Activated T-cell treated with anti-CD3 and anti-CD28 coated beads for 1 hour (primary cell): ENCODE measurements around the gene MASP2.
"Not testable (repeated sequence)": the region's sequence is repeated elsewhere in the genome, so short reads cannot be mapped to it uniquely, and the experiment has no call there.

Experiments used
- DNase-seq: peaks from one replicate; pipeline ENCODE4 v3.0.0-alpha.2; 2020; ENCODE audit warnings: low read depth

The MASP2 gene

DNA sequence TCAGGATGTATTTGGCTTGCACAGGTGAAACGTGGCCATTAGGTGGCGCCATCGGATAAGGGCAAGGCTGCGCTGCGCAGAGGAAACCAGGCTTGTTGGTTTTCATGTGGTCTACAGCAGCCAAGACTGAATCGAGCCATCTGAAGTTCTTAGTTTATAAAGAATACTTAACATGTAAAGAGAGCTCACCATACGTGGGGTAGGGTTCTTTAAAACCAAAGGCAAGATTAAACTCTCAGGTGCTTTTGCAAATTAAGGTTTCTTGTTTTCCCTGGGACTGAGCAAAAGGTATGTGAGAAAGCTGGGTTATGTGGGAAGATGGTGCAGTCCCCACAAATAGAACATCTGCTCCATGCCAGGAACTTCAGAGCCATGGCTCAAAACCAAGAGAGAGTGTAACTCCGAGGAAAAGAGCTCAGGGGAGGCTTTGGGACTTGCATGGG lies 9.3 kb downstream of the MASP2 start:
- DNase-seq: peak; percentile 91

DNA sequence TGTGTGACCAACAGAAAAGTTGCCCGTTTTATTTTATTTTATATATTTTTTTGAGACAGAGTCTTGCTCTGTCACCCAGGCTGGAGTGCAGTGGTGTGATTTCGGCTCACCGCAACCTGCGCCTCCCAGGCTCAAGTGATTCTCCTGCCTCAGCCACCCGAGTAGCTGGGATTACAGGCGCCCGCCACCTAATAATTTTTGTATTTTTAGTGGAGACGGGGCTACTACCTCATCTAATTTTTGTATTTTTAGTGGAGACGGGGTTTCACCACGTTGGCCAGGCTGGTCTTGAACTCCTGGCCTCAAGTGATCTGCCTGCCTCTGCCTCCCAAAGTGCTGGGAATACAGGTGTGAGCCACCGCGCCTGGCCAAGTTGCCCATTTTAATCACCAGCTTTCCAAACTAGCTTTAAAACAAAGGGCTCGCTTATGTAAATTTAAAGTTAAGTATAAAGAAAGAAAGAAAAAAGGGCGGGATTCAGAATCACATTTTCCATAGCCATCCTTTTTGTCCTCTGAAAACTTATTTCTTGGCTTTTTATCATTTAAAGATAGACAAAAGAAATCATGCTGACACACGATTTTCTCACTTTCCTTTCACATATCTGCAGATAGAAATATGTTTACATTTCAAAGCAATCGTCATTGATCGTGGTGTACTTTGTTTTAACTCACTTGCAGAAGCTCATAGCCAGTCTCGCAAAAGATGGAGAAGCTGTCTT lies 9.9 kb downstream of the MASP2 start:
- not testable (repeated sequence) for DNase-seq

DNA sequence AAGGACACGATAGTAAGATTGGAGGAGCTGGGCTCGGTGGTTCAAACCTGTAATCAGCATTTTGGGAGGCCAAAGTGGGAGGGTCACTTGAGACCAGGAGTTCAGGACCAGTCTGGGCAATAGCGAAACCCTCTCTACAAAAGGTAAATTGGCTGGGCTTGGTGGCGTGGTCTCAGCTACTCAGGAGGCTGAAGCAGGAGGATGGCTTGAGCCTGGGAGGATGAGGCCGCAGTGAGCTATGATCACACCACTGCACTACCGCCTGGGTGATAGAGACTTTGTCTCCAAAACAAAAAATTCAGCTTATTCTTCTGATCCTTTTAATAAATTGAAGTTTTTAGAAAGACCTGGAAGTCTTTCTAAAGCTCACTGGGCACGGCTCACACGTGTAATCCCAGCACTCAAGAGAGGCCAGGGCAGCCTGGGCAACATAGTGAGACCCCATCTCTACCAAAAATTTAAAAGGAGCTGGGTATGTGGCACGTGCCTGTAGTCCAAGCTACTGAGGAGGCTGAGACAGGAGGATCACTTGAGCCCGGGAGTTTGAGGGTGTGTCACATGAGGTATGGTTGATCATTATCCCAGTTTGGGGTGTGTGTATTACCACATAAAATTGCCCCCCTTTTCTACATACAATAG lies 15.3 kb downstream of the MASP2 start:
- DNase-seq: no peak

DNA sequence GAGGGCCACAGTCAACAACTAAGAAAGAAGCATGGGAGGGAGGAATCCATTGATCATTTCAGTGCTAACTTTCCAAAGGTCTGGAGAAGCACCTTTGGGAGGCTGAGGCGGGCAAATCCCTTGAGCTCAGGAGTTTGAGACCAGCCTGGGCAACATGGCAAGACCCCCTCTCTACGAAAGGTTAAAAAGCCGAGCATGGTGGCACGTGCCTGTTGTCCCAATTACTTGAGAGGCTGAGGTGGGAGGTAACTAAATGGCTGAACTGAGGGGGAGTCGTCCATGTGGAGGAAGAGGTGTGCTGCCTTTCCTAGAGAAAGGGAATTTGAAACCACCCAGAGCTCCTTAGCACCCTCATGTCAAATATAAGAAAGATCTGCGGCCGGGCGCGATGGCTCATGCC lies 16.2 kb downstream of the MASP2 start:
- no peak for DNase-seq

DNA sequence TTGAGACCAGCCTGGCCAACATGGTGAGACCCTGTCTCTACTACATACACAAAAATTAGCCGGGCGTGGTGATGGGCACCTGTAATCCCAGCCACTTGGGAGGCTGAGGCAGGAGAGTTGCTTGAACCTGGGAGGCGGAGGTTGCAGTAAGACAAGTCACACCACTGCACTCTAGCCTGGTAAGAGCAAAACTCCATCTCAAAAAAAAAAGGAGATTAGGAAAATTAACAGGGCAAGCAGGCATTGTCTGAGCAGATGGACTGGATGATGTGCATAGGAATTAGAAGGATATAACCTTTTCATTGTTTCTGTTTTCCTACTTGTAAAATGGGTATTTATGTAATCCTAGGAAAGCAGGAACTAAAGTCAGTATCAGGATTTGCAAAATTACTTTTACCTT lies 19.0 kb downstream of the MASP2 start:
- DNase-seq: no peak

GRCh38 chr1:11027316-11027715 lies 19.7 kb downstream of the MASP2 start:
- DNase-seq: no peak

DNA sequence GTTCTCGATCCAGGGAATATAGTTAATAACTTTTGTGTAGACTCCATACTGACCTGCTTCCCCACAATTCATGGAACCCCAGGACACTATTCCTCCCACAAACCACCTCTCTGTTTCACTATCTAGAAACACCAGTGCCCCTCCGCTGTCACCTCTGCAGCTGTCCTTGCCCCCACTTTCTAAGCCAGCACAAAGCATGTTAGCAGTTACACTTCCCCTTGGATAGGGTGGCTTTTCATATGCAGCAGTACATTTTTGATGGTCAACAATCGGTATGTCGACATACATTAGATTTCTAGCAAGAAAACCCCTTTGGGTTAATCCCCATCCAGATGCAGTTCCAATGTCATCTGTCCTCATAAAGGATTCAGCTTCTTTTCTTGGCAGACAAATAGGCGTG lies 20.1 kb downstream of the MASP2 start:
- DNase-seq: no peak

- DNase-seq: no peak
Measured at GRCh38 chr1:11026052-11026451, 21.0 kb downstream of the MASP2 start.

DNA sequence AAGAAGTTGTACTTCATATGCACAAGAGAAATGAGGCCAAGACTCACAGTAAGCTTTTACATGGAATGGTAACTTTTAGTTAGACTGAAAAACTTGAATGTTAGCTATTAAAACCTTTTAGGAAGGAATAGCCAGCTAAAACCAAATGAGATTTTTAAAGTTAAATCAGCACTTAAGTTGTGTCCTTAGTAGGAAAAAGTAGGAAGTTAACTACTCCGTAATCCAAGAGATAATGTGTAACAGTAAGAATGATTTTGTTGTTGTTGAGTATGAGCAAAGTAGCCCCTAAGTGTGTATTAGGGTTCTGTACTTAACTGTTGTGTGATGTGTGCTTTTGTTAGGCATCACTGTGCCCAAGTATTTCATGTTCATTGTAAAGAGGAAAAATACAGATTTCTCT lies 21.4 kb downstream of the MASP2 start:
- no peak for DNase-seq

DNA sequence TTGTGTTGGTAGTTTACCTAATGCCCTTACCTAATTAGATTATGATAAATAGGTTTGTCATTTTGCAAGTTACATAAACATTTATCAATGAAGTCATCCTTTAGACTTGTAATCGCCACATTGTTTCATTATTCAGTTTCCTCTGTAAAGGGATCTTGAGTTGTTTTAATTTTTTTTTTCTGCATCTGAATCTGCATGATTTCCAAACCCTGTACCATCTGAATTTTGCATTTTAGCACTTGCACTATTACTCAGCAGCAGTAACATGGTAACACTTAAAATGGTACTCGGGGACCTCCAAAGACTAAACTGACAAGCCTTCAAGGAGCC lies 22.2 kb downstream of the MASP2 start:
- DNase-seq: no peak

- DNase-seq: no peak
Measured at GRCh38 chr1:11024154-11024873, 22.7 kb downstream of the MASP2 start.

- no peak for DNase-seq
Measured at GRCh38 chr1:11023201-11023600, 23.8 kb downstream of the MASP2 start.

DNA sequence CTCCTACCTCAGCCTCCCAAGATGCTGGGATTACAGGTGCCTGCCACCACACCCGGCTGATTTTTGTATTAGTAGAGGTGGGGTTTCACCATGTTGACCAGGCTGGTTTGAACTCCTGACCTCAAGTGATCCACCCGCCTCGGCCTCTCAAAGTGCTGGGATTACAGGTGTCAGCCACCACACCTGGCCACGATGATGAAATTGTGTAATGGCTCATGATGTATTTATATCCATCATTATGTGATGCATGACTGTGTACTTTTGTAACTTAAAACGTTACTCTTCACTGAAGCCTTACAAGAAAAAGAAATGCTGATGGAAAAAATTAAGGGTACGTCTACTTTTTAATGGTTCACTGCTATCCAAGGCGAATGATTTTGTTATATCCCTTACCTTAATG lies 27.1 kb downstream of the MASP2 start:
- DNase-seq: no peak

DNA sequence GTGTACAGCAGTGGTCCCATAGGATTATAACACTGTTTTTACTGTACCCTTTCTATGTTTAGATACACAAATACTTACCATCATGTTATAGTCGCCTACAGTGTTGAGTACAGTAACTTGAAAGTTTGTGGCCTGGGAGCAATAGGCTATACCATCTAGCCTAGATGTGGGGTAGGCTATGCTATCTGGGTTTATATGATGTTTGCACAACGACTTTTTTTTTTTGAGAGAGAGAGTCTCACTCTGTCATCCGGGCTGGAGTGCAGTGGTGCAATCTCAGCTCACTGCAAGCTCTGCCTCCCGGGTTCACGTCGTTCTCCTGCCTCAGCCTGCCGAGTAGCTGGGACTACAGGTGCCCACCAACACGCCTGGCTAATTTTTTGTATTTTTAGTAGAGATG lies 27.7 kb downstream of the MASP2 start:
- not testable (repeated sequence) for DNase-seq

GRCh38 chr1:11013160-11013531 lies 33.9 kb downstream of the MASP2 start:
- no peak for DNase-seq

- DNase-seq: peak; percentile 85
Measured at GRCh38 chr1:11012260-11013159, 34.5 kb downstream of the MASP2 start, which contains the start of gene TARDBP. TARDBP (plus strand) TSS chr1:11012654; CDS start chr1:11013728, 1,074 bp downstream.

DNA sequence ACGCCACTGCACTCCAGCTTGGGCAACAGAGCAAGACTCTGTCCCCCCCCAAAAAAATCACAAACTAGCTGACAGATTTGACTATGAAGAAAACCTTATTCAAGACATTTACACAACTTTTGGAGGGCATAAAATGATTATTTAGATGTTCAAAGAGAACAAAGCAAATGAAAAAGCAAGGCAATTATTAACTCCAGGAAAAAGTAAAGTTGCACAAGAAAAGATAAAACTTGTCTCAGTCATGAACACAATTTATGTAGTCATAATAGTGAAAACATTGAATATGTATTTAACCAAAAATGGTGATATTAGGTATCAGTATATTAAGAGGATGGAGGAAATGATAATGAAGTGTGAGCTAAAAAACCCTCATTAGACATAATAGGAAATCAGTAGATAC lies 46.5 kb downstream of the MASP2 start:
- DNase-seq: no peak

DNA sequence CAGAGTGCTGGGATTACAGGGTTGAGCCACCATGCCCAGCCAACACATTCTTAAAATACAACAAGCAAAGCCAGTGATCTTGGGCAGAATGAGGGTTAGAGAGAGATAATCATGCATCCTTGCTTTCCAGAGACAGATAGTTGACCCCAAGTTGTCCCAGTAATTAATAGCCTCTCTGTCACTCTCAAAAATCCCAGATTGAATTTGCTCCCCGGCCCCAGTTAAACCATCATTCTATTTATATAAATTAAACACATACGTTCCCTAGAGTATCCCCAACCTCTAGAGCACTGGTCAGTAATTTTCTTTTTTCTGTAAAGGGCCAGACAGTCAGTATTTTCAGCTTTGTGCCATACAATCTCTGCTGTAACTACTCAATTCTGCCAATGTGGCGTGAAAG lies 50.9 kb downstream of the MASP2 start:
- DNase-seq: no peak

DNA sequence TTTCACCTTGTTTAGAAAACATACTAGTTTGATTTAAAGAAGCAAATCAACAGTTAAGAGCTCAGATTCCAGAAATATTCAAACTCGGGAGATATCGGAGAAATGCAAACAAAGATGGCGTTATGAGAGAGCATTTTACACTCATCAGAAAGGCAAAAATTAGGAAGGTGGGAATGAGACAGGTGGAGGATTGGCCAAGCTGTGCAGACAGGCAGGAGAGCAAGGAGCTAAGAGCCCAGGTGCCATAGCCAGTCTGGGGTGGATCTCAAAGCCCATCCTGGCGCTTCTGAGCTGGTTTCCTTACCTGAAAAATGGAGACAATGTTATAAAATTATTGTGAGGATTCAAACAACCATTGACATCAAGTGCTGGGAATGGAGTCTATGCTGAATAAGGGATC lies 54.2 kb downstream of the MASP2 start:
- no peak for DNase-seq

- not testable (repeated sequence) for DNase-seq
Measured at GRCh38 chr1:10992004-10992403, 55.0 kb downstream of the MASP2 start.

- no peak for DNase-seq
Measured at GRCh38 chr1:10990828-10991227, 56.2 kb downstream of the MASP2 start.

DNA sequence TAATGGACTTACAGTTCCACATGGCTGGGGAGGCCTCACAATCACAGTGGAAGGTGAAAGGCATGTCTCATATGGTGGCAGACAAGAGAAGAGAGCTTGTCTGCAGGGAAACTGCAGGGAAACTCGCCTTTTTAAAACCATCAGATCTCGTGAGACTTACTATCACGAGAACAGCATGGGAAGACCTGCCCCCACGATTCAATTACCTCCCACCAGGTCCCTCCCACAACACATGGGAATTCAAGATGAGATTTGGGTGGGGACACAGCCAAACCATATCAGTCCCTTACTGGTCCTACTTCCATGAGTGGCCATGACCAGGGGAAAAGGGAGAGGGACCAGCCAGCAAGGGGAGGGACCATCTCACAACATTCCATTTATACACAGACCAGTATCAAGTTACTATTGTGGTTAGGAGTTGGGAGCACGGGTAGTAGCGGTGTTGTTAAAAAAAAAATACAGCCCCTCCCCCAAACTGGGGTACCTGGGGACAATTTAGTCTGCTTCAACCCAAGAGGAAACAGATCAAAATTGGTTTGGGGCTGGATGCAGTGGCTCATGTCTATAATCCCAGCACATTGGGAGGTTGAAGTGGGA lies 57.0 kb downstream of the MASP2 start:
- not testable (repeated sequence) for DNase-seq
